Loucy (cell line): ENCODE results near the gene PRKACB.

Experiments used
- H2AFZ ChIP-seq: fragments of 200-600 bp; sonication (generic); 2 replicates; pipeline ENCODE4 v1.6.0; 2016; ENCODE audit warnings: antibody characterized with exemption, mild to moderate bottlenecking, low read length, moderate library complexity
- H3F3A ChIP-seq: fragments of 200-600 bp; 2 replicates; pipeline ENCODE4 v1.6.0; 2016; ENCODE audit warnings: antibody characterized with exemption, low read depth, mild to moderate bottlenecking
- H3K27me3 ChIP-seq: fragments of 200-600 bp; sonication (generic); 2 replicates; pipeline ENCODE4 v1.6.1; 2014; ENCODE audit warnings: low read length, mild to moderate bottlenecking; ENCODE audit not compliant: insufficient read depth, poor library complexity, severe bottlenecking
- H3K36me3 ChIP-seq: fragments of 200-600 bp; sonication (generic); 2 replicates; pipeline ENCODE4 v1.6.1; 2016; ENCODE audit warnings: low read length; ENCODE audit not compliant: insufficient read depth
- H3K4me1 ChIP-seq: fragments of 200-600 bp; sonication (generic); 2 replicates; pipeline ENCODE4 v1.5.1; 2014; ENCODE audit warnings: low read length, mild to moderate bottlenecking; ENCODE audit not compliant: insufficient read depth, poor library complexity, severe bottlenecking
- H3K4me2 ChIP-seq: fragments of 200-600 bp; sonication (generic); 2 replicates; pipeline ENCODE4 v1.6.0; 2014; ENCODE audit warnings: antibody characterized with exemption, low read length, low read depth, mild to moderate bottlenecking; ENCODE audit not compliant: poor library complexity, severe bottlenecking
- H3K4me3 ChIP-seq: fragments of 200-600 bp; sonication (generic); 2 replicates; pipeline ENCODE4 v1.5.1; 2014; ENCODE audit warnings: low read length, mild to moderate bottlenecking, mixed read lengths; ENCODE audit not compliant: poor library complexity, severe bottlenecking
- H3K79me2 ChIP-seq: fragments of 200-600 bp; sonication (generic); 2 replicates; pipeline ENCODE4 v1.6.1; 2014; ENCODE audit warnings: low read length; ENCODE audit not compliant: insufficient read depth
- H3K9ac ChIP-seq: fragments of 200-600 bp; sonication (generic); 2 replicates; pipeline ENCODE4 v1.6.0; 2014; ENCODE audit warnings: mild to moderate bottlenecking, low read depth, low read length, moderate library complexity; ENCODE audit not compliant: poor library complexity, severe bottlenecking
- H3K9me2 ChIP-seq: fragments of 200-600 bp; sonication (generic); replicated peaks from 2 replicates; pipeline ENCODE4 v1.6.1; 2016; ENCODE audit warnings: low read depth, low read length, mixed read lengths
- H3K9me3 ChIP-seq: fragments of 200-600 bp; sonication (generic); 2 replicates; pipeline ENCODE4 v1.6.1; 2014; ENCODE audit warnings: mild to moderate bottlenecking, antibody characterized with exemption, low read length, low read depth; ENCODE audit not compliant: insufficient read depth
- H4K20me1 ChIP-seq: fragments of 200-600 bp; sonication (generic); 2 replicates; pipeline ENCODE4 v1.6.0; 2014; ENCODE audit warnings: antibody characterized with exemption, low read length, mild to moderate bottlenecking; ENCODE audit not compliant: insufficient read depth, poor library complexity, severe bottlenecking
- CTCF ChIP-seq: fragments of 200-600 bp; sonication (generic); conservative IDR thresholded peaks from 2 replicates; pipeline ENCODE4 v1.5.1; 2014; ENCODE audit warnings: mild to moderate bottlenecking, antibody characterized with exemption, low read length
- EZH2phosphoT487 ChIP-seq: fragments of 200-600 bp; IDR thresholded peaks from 2 replicates; pipeline ENCODE4 v1.6.1; 2018; ENCODE audit warnings: antibody characterized with exemption, mild to moderate bottlenecking, moderate library complexity, borderline replicate concordance

Gene PRKACB

GRCh38 chr1:84152649-84153056 is 8.6 kb downstream of the PRKACB start:
- Histone ChIP-seq H3K9ac (peak overlapping the region; percentile 8), H3K4me1 (peaks cover 60% of the 10 kb centered on the region), H3K9me2 (no peaks in the 10 kb centered on the region), H3K4me3 (peak overlapping the region; percentile 26), H3F3A (peaks cover 5% of the 10 kb centered on the region; the same call in 1 of the 2 replicates), H3K36me3 (no peaks in the 10 kb centered on the region), H4K20me1 (peaks cover 37% of the 10 kb centered on the region), H3K4me2 (peak overlapping the region; percentile 67), H2AFZ (no peak overlapping the region), H3K9me3 (no peaks in the 10 kb centered on the region), H3K27me3 (no peaks in the 10 kb centered on the region), H3K79me2 (peaks cover 93% of the 10 kb centered on the region)
- TF ChIP-seq EZH2phosphoT487: no peak
- no peak for TF ChIP-seq CTCF

GRCh38 chr1:84155517-84155916 is 11.4 kb downstream of the PRKACB start:
- Histone ChIP-seq H3K9me3 (no peaks in the 10 kb centered on the region), H3K27me3 (no peaks in the 10 kb centered on the region), H3F3A (peaks cover 11% of the 10 kb centered on the region; the same call in 1 of the 2 replicates), H3K36me3 (no peaks in the 10 kb centered on the region), H3K4me3 (no peak overlapping the region), H3K4me1 (peaks cover 63% of the 10 kb centered on the region), H3K9me2 (no peaks in the 10 kb centered on the region), H2AFZ (no peak overlapping the region), H3K4me2 (peak overlapping the region; percentile 9), H3K79me2 (peaks cover 94% of the 10 kb centered on the region), H4K20me1 (peaks cover 43% of the 10 kb centered on the region), H3K9ac (no peak overlapping the region)
- TF ChIP-seq CTCF (no peak), EZH2phosphoT487 (no peak)

- Histone ChIP-seq H3K4me1 (peaks cover 58% of the 10 kb centered on the region), H3K9me2 (no peaks in the 10 kb centered on the region), H3K27me3 (no peaks in the 10 kb centered on the region), H3K36me3 (no peaks in the 10 kb centered on the region), H3K79me2 (peaks cover 93% of the 10 kb centered on the region), H3K9me3 (no peaks in the 10 kb centered on the region), H2AFZ (no peak overlapping the region), H3K4me2 (peak overlapping the region; percentile 9), H3K9ac (no peak overlapping the region), H3K4me3 (no peak overlapping the region), H4K20me1 (peaks cover 43% of the 10 kb centered on the region), H3F3A (peaks cover 11% of the 10 kb centered on the region; the same call in 1 of the 2 replicates)
- no peak for TF ChIP-seq CTCF
- no peak for TF ChIP-seq EZH2phosphoT487
Measured at GRCh38 chr1:84156210-84156621, 12.1 kb downstream of the PRKACB start.
